ENCODE measurements around the gene LRRC4.

LRRC4 gene

DNA sequence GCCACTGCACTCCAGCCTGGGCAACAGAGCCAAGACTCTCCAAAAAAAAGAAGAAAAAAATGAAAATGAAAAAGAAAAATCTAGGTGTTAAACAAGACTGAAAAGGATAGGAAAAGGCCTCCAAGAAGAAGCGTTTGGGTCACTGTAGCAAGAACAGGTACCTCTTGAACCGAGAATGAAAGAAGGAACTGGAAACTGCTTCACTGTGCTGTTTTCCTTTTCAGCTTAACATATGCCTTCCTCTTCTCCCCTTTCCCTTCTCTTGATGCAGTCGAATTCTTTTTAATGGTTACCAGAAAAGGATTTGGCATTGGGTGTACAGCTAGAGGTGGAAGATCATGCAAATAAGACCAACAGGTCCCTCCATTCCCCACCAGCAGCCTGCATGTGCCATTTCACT, 28.1 kb downstream of the LRRC4 start:
- Mint-ChIP-seq H3K27me3 (ENCODE audit: low read depth, poor library complexity) (no peaks in the 10 kb centered on the region), H3K27ac (no peak overlapping the region), H3K4me1 (peaks cover 30% of the 10 kb centered on the region), H3K36me3 (ENCODE audit: low read depth) (peaks cover 8% of the 10 kb centered on the region), H3K9me3 (no peaks in the 10 kb centered on the region), H3K4me3 (no peak overlapping the region)
- TF ChIP-seq, protein P1, sequence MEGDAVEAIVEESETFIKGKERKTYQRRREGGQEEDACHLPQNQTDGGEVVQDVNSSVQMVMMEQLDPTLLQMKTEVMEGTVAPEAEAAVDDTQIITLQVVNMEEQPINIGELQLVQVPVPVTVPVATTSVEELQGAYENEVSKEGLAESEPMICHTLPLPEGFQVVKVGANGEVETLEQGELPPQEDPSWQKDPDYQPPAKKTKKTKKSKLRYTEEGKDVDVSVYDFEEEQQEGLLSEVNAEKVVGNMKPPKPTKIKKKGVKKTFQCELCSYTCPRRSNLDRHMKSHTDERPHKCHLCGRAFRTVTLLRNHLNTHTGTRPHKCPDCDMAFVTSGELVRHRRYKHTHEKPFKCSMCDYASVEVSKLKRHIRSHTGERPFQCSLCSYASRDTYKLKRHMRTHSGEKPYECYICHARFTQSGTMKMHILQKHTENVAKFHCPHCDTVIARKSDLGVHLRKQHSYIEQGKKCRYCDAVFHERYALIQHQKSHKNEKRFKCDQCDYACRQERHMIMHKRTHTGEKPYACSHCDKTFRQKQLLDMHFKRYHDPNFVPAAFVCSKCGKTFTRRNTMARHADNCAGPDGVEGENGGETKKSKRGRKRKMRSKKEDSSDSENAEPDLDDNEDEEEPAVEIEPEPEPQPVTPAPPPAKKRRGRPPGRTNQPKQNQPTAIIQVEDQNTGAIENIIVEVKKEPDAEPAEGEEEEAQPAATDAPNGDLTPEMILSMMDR (IDR thresholded peaks at IDR 0.05): no peak
- DNase-seq: no peak

DNA sequence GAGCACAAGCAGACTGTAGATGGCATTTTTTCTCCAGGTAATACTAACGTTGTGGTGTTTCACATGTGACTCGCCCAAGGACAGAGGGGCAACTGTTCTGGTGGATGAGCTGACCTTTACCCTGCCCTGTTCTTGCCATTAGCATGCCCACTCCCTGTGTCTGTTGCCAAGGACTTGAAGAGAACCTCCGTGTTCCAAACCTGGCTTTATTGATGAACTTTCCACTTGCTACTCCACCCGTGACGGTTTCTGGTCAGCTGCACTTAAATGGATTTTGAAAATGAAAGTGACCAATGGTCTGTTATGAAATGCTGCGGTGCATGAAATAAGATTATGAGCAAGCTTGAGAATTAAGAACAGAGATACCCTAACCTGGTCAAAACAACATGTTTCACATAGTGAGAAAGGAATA, 30.4 kb downstream of the LRRC4 start:
- Mint-ChIP-seq H3K27me3 (ENCODE audit: low read depth, poor library complexity) (no peaks in the 10 kb centered on the region), H3K9me3 (no peaks in the 10 kb centered on the region), H3K4me3 (no peak overlapping the region), H3K36me3 (ENCODE audit: low read depth) (peaks cover 8% of the 10 kb centered on the region), H3K4me1 (peaks cover 41% of the 10 kb centered on the region), H3K27ac (no peak overlapping the region)
- TF ChIP-seq, protein P1 (IDR thresholded peaks at IDR 0.05): no peak
- no peak for DNase-seq

DNA sequence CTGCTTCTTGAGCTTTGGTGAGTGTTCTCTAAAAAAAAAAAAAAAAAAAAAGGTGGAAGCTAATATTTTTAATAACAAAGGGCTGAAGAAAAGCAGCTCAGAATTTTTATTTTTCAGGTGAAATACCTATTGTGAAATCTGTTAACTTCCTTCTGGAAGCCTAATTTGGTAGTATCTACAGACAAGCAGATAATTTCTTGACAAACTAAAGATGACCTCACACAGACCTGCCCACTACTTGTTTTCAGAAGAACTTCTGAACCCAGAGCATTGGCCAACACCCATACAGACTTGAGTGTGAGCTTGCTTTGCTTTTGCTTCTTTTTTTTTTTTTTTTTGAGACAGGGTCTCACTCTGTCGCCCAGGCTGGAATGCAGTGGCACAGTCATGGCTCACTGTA, 31.2 kb downstream of the LRRC4 start:
- Mint-ChIP-seq H3K36me3 (ENCODE audit: low read depth) (peaks cover 8% of the 10 kb centered on the region), H3K9me3 (no peaks in the 10 kb centered on the region), H3K4me3 (no peak overlapping the region), H3K4me1 (peaks cover 41% of the 10 kb centered on the region), H3K27me3 (ENCODE audit: low read depth, poor library complexity) (no peaks in the 10 kb centered on the region), H3K27ac (no peak overlapping the region)
- TF ChIP-seq, protein P1 (IDR thresholded peaks at IDR 0.05): no peak
- DNase-seq: no peak

DNA sequence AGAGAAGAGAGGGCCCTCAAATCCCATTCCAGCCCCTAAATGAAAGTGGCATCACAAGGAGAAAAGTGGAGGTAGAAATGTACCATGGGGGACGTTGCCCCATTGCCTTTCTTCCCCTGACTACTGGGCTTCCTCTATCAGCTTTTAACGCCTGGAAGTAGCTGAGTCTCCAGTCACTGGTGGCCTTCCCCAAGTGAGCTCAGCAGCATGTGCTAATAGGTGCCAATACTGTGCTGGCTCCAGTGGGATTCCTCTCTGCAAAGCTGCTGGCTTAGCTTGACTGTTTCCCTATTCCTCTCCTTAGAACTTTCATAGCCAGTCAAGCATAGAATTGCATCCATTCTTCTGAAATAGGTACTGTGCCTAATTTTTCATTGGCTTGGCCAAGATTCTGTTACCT, 32.6 kb downstream of the LRRC4 start:
- Mint-ChIP-seq H3K9me3 (no peaks in the 10 kb centered on the region), H3K4me3 (no peak overlapping the region), H3K36me3 (ENCODE audit: low read depth) (peaks cover 14% of the 10 kb centered on the region), H3K27ac (peak overlapping the region; percentile 37), H3K4me1 (peaks cover 48% of the 10 kb centered on the region), H3K27me3 (ENCODE audit: low read depth, poor library complexity) (no peaks in the 10 kb centered on the region)
- TF ChIP-seq, protein P1 (IDR thresholded peaks at IDR 0.05): no peak
- DNase-seq: no peak

DNA sequence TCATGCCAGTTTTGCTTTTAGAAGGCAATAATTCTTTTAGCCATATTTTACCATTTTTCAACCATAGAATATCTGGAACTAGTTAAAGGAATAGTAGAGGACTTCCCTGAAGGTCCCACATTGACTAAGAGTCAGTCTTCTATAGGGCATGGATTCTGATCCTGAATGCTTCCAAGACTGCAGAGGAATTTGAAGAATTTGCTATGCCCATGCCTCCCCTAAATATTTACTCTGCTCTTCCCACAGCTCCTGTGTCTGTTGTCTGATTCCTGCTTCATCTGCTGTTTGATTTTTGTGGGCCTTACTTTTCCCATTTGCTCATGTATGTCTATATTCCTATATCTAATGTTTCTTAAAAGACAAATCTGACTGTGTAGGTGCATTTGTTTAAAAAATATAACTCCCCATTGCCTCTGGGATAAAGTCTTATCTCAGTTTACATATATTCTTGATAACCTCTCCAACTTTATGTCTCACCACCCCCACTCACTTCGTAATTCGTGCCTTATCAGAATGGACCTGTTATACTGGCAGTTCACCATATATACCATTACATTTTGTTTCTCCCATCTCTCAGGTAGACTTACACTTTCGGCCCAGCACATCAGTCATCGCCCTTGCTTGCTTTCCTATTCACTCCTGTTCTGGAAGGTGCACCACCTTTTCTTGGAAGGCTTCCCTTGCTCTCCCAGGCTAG, 33.9 kb downstream of the LRRC4 start:
- H3K9me3 Mint-ChIP-seq: no peaks in the 10 kb centered on the region
- TF ChIP-seq, protein P1 (IDR thresholded peaks at IDR 0.05): no peak
- peak overlapping the region; percentile 1 for H3K27ac Mint-ChIP-seq
- H3K4me1 Mint-ChIP-seq: peaks cover 52% of the 10 kb centered on the region
- no peak for DNase-seq
- H3K27me3 Mint-ChIP-seq (ENCODE audit: low read depth, poor library complexity): no peaks in the 10 kb centered on the region
- H3K36me3 Mint-ChIP-seq (ENCODE audit: low read depth): peaks cover 25% of the 10 kb centered on the region
- H3K4me3 Mint-ChIP-seq: no peak overlapping the region
